ENCODE data around the gene ATXN7L3. TPM values are rescaled to one million over a fixed set of nuclear protein-coding genes. Genes with fewer than 3 reads are reported as not detected.

The ATXN7L3 gene
- total and polyA plus RNA-seq, 9 of the 15 experiments (the other 6 are each of a cell fraction or from before 2014, with no cell fraction given) = 0.62 to 66.1 (median 33.2) TPM

DNA sequence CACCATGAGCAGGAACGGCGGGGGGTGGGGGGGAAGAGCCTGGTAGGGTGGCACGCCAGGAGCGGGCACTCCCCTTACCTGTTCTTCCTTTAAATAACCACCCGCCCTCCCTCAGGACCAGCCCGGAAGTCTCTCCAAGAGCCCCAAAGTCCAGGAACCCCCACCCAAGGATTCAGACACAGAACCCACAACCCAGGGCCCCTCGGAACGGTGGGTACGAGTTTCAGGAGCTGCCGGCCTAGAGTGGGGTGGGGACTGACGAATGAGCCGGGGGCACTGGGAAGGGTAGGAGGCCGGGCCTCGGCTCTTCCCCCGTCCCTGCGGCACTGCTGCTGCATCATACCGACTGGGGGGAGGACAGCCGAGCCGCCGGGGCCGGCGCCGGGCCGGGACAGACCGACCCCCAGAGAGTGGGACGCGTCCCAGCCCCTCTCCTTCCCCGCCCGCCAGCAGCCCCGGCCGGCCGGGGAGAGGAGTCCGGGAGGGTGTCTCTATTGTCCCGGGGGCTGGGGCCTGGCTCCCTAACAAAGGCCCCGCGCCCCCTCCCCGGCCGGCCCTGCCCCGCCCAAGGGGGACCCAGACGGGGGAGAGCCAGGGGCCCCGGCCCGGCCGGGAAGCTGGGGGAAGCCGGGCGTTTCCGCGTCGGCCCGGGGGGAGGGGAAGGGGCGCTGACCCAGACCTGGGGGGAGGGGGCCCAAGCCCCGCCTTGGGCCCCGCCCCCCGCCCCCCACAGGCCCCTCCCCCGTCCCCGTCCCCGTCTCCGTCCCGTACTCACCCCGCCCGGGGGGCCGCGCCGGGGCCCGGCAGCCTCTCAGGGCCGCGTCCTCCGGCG, 747 bp downstream of the ATXN7L3 start (continued):
- no peak for TF ChIP-seq NBN (IDR thresholded peaks at IDR 0.05; ENCODE audit: low read depth)
- no peak for TF ChIP-seq ZEB2 (IDR thresholded peaks at IDR 0.05)
- no peak for TF ChIP-seq ZNF324 (CRISPR knock-in tag; IDR thresholded peaks at IDR 0.05)
- TF ChIP-seq, protein P1, sequence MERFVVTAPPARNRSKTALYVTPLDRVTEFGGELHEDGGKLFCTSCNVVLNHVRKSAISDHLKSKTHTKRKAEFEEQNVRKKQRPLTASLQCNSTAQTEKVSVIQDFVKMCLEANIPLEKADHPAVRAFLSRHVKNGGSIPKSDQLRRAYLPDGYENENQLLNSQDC (CRISPR knock-in tag; IDR thresholded peaks at IDR 0.05) = no peak
- TF ChIP-seq, protein P2, sequence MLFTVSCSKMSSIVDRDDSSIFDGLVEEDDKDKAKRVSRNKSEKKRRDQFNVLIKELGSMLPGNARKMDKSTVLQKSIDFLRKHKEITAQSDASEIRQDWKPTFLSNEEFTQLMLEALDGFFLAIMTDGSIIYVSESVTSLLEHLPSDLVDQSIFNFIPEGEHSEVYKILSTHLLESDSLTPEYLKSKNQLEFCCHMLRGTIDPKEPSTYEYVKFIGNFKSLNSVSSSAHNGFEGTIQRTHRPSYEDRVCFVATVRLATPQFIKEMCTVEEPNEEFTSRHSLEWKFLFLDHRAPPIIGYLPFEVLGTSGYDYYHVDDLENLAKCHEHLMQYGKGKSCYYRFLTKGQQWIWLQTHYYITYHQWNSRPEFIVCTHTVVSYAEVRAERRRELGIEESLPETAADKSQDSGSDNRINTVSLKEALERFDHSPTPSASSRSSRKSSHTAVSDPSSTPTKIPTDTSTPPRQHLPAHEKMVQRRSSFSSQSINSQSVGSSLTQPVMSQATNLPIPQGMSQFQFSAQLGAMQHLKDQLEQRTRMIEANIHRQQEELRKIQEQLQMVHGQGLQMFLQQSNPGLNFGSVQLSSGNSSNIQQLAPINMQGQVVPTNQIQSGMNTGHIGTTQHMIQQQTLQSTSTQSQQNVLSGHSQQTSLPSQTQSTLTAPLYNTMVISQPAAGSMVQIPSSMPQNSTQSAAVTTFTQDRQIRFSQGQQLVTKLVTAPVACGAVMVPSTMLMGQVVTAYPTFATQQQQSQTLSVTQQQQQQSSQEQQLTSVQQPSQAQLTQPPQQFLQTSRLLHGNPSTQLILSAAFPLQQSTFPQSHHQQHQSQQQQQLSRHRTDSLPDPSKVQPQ (CRISPR knock-in tag; IDR thresholded peaks at IDR 0.05; ENCODE audit: borderline replicate concordance) = no peak
- TF ChIP-seq, protein P3, sequence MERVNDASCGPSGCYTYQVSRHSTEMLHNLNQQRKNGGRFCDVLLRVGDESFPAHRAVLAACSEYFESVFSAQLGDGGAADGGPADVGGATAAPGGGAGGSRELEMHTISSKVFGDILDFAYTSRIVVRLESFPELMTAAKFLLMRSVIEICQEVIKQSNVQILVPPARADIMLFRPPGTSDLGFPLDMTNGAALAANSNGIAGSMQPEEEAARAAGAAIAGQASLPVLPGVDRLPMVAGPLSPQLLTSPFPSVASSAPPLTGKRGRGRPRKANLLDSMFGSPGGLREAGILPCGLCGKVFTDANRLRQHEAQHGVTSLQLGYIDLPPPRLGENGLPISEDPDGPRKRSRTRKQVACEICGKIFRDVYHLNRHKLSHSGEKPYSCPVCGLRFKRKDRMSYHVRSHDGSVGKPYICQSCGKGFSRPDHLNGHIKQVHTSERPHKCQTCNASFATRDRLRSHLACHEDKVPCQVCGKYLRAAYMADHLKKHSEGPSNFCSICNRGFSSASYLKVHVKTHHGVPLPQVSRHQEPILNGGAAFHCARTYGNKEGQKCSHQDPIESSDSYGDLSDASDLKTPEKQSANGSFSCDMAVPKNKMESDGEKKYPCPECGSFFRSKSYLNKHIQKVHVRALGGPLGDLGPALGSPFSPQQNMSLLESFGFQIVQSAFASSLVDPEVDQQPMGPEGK (CRISPR knock-in tag; IDR thresholded peaks at IDR 0.05; ENCODE audit: borderline replicate concordance) = no peak
- TF ChIP-seq, protein P4, sequence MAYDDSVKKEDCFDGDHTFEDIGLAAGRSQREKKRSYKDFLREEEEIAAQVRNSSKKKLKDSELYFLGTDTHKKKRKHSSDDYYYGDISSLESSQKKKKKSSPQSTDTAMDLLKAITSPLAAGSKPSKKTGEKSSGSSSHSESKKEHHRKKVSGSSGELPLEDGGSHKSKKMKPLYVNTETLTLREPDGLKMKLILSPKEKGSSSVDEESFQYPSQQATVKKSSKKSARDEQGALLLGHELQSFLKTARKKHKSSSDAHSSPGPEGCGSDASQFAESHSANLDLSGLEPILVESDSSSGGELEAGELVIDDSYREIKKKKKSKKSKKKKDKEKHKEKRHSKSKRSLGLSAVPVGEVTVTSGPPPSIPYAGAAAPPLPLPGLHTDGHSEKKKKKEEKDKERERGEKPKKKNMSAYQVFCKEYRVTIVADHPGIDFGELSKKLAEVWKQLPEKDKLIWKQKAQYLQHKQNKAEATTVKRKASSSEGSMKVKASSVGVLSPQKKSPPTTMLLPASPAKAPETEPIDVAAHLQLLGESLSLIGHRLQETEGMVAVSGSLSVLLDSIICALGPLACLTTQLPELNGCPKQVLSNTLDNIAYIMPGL (CRISPR knock-in tag; IDR thresholded peaks at IDR 0.05) = no peak
- no peak for TF ChIP-seq RAD21 (CRISPR knock-in tag; conservative IDR thresholded peaks at IDR 0.05 in 1 of 2, IDR thresholded peaks at IDR 0.05 in 1 of 2)
- TF ChIP-seq ZNF551 (CRISPR knock-in tag; IDR thresholded peaks at IDR 0.05) = no peak
- no peak for TF ChIP-seq YBX1 (IDR thresholded peaks at IDR 0.05)
- TF ChIP-seq, protein P5, sequence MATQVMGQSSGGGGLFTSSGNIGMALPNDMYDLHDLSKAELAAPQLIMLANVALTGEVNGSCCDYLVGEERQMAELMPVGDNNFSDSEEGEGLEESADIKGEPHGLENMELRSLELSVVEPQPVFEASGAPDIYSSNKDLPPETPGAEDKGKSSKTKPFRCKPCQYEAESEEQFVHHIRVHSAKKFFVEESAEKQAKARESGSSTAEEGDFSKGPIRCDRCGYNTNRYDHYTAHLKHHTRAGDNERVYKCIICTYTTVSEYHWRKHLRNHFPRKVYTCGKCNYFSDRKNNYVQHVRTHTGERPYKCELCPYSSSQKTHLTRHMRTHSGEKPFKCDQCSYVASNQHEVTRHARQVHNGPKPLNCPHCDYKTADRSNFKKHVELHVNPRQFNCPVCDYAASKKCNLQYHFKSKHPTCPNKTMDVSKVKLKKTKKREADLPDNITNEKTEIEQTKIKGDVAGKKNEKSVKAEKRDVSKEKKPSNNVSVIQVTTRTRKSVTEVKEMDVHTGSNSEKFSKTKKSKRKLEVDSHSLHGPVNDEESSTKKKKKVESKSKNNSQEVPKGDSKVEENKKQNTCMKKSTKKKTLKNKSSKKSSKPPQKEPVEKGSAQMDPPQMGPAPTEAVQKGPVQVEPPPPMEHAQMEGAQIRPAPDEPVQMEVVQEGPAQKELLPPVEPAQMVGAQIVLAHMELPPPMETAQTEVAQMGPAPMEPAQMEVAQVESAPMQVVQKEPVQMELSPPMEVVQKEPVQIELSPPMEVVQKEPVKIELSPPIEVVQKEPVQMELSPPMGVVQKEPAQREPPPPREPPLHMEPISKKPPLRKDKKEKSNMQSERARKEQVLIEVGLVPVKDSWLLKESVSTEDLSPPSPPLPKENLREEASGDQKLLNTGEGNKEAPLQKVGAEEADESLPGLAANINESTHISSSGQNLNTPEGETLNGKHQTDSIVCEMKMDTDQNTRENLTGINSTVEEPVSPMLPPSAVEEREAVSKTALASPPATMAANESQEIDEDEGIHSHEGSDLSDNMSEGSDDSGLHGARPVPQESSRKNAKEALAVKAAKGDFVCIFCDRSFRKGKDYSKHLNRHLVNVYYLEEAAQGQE (IDR thresholded peaks at IDR 0.05; ENCODE audit: borderline replicate concordance) = no peak
- TF ChIP-seq, protein P5 (CRISPR knock-in tag; IDR thresholded peaks at IDR 0.05; ENCODE audit: low read depth) = no peak

Measured in K562 (cell line).